Measurements from ENCODE around the gene HOXB3. TPM values are rescaled to one million over a fixed set of nuclear protein-coding genes. Genes with fewer than 3 reads are reported as not detected.

HOXB3 gene
- total RNA-seq, 1 donor from 2014 or later = 93.7 TPM

DNA sequence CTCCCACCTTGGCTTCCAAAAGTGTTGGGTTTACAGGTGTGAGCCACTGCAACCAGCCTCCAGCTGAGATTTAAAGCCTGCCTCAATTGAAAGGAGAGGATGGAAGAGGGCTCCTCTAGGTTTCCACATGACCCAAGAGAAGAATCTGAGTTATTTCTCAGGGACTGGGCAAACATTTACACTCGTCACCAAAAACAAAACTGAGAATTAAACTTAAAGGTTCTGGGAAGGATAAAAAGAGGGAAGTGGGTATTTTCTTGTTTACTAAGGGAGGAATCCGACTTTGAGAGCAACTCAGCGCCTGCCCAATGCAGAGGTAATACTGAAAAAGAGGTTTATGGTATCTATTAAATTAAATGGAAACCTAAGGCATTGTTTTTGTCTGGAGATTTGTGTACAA lies 72.6 kb downstream of the HOXB3 start:
- Mint-ChIP-seq H3K36me3 (peaks cover 3% of the 10 kb centered on the region), H3K27me3 (peaks cover 37% of the 10 kb centered on the region), H3K4me3 (no peak overlapping the region), H3K9me3 (peaks cover 7% of the 10 kb centered on the region), H3K4me1 (ENCODE audit: unreplicated experiment) (peaks cover 40% of the 10 kb centered on the region), H3K27ac (no peak overlapping the region)
- DNase-seq (ENCODE audit: extremely low spot score, unreplicated experiment) = no peak
- TF ChIP-seq, protein P1, sequence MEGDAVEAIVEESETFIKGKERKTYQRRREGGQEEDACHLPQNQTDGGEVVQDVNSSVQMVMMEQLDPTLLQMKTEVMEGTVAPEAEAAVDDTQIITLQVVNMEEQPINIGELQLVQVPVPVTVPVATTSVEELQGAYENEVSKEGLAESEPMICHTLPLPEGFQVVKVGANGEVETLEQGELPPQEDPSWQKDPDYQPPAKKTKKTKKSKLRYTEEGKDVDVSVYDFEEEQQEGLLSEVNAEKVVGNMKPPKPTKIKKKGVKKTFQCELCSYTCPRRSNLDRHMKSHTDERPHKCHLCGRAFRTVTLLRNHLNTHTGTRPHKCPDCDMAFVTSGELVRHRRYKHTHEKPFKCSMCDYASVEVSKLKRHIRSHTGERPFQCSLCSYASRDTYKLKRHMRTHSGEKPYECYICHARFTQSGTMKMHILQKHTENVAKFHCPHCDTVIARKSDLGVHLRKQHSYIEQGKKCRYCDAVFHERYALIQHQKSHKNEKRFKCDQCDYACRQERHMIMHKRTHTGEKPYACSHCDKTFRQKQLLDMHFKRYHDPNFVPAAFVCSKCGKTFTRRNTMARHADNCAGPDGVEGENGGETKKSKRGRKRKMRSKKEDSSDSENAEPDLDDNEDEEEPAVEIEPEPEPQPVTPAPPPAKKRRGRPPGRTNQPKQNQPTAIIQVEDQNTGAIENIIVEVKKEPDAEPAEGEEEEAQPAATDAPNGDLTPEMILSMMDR (conservative IDR thresholded peaks at IDR 0.05) = no peak

DNA sequence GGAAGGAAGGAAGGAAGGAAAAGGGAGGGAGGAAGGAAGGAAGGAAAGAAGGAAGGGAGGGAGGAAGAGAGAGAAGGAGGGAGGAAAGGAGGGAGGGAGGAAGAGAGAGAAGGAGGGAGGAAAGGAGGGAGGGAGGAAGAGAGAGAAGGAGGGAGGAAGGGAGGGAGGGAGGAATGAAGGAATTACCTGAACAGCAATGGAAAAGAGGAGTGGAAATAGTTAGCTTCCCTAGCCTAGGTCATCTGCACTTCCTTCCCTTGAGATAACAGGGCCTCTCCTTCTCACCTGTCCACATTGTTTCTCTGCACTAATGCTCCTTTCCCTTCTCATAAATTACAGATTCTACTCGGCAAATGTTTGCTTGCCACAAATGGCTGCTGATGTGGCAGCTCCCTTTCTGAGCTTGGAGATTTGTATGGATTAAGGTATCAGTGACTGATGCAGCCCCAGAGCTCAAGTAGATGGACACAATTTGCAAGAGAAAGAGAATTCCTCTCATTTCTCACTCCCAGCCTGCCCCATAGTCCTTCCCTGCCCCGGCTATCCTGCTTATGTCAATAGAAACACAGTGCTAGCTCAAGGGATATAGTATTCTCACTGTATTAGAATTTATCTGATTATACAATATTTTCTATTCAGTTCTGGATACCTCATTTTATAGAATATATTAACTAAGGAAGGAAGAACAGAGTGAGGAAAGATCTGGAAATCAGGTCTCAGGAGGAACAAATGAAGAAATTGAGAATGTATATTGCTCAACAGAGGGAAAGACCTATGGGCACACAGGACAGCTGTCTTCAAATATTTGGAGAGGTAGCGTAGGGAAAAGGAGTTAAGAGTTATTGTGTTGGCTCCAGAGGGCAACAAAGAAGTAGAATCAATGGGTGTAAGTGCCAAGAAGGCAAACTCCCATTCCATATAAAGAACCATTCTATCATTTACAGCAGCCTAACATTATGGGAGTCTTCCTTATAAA lies 73.8 kb downstream of the HOXB3 start:
- Mint-ChIP-seq H3K4me3 (no peak overlapping the region), H3K9me3 (peaks cover 4% of the 10 kb centered on the region), H3K27ac (no peak overlapping the region), H3K36me3 (peaks cover 3% of the 10 kb centered on the region), H3K4me1 (ENCODE audit: unreplicated experiment) (peaks cover 31% of the 10 kb centered on the region), H3K27me3 (peaks cover 41% of the 10 kb centered on the region)
- TF ChIP-seq, protein P1 (conservative IDR thresholded peaks at IDR 0.05) = no peak
- no peak for DNase-seq (ENCODE audit: extremely low spot score, unreplicated experiment)

DNA sequence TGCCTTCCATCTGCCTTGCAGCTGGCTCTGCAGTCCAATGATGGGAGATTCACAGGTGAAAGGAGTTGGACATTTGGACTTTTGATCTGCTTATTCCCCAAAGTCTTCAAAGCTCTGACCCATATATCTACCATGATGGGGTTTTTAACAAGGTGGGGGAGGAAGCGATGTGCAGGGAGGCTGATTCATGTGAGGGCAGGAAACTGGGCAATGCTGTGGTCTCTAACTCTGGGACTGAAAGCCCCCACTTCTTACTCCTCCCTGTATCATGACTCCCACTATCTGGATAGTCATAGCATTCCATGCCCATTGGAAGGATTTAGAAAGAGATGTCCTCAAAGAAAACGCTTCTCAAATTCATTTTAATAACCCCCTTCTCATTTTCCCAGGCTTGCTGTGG lies 75.6 kb downstream of the HOXB3 start:
- TF ChIP-seq, protein P1 (conservative IDR thresholded peaks at IDR 0.05) = no peak
- no peak for DNase-seq (ENCODE audit: extremely low spot score, unreplicated experiment)
- H3K9me3 Mint-ChIP-seq = peaks cover 4% of the 10 kb centered on the region
- H3K4me1 Mint-ChIP-seq (ENCODE audit: unreplicated experiment) = peaks cover 23% of the 10 kb centered on the region
- H3K4me3 Mint-ChIP-seq = no peak overlapping the region
- peaks cover 34% of the 10 kb centered on the region for H3K27me3 Mint-ChIP-seq
- H3K27ac Mint-ChIP-seq = no peak overlapping the region
- no peaks in the 10 kb centered on the region for H3K36me3 Mint-ChIP-seq

DNA sequence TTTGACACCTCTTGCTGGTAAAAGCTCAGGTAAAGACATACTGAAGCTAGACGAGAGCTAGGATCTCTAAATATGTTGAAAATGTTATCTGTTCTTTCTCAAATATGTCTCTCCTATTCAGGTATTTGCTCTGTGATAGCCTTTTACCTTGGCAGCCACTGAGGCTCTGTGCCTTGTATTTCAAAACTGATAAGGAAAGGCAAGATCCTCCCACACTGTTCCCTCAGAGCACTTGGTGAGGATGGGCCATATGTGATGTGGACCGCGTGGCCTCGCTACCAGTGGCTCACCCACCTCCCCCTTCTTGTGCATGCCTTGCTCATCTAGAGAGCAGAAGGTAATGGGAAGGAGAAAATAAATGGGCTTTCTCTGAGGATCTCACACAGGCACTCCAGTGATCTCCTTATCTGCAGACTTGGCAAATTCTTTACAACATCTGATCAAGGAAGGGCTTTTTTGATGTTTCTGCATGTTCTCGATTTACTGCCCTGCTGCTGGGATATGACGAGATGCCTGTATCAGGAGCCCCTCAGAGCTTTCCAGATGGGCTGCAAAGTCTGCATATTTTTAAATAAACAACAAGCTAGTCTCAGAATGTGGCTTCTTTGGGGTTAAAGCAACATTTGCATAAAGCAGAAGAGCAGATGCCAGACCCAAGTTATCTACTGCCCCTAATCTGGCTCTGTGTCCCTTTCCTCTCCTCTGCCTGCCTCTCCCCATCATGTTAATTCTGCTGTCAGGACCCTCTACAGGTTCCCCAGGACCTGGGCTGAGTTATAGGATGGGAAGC lies 76.2 kb downstream of the HOXB3 start:
- no peaks in the 10 kb centered on the region for H3K36me3 Mint-ChIP-seq
- no peak for DNase-seq (ENCODE audit: extremely low spot score, unreplicated experiment)
- peaks cover 23% of the 10 kb centered on the region for H3K4me1 Mint-ChIP-seq (ENCODE audit: unreplicated experiment)
- peaks cover 4% of the 10 kb centered on the region for H3K9me3 Mint-ChIP-seq
- no peak overlapping the region for H3K4me3 Mint-ChIP-seq
- TF ChIP-seq, protein P1 (conservative IDR thresholded peaks at IDR 0.05) = no peak
- no peak overlapping the region for H3K27ac Mint-ChIP-seq
- H3K27me3 Mint-ChIP-seq = peaks cover 34% of the 10 kb centered on the region

DNA sequence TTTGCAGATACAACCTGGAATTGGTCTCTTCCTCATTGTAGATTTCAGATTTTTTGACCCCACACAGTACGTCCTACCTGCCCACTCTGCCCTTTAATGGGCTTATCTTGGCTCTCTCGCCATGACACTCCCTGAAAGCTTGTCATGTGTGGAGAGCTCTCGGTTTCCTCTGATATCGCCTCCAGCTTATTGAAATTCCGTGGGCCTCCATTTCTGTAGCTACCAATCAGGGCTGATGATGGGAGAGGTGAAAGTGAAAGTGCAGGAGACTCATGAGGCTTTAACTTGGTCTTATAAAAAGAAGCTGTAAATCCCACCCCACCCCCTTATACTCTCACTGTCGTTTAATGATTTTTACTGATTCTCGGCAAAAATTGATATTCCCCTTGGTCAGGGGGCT lies 76.9 kb downstream of the HOXB3 start:
- no peaks in the 10 kb centered on the region for H3K36me3 Mint-ChIP-seq
- peaks cover 4% of the 10 kb centered on the region for H3K9me3 Mint-ChIP-seq
- H3K27ac Mint-ChIP-seq = peak overlapping the region; percentile 35
- peak overlapping the region; percentile 43 for H3K4me3 Mint-ChIP-seq
- DNase-seq (ENCODE audit: extremely low spot score, unreplicated experiment) = no peak
- TF ChIP-seq, protein P1 (conservative IDR thresholded peaks at IDR 0.05) = no peak
- peaks cover 34% of the 10 kb centered on the region for H3K27me3 Mint-ChIP-seq
- H3K4me1 Mint-ChIP-seq (ENCODE audit: unreplicated experiment) = peaks cover 23% of the 10 kb centered on the region

Measured in type B pancreatic cell (in vitro differentiated cells).